Measurements from ENCODE around the gene COPRS.

Gene COPRS

DNA sequence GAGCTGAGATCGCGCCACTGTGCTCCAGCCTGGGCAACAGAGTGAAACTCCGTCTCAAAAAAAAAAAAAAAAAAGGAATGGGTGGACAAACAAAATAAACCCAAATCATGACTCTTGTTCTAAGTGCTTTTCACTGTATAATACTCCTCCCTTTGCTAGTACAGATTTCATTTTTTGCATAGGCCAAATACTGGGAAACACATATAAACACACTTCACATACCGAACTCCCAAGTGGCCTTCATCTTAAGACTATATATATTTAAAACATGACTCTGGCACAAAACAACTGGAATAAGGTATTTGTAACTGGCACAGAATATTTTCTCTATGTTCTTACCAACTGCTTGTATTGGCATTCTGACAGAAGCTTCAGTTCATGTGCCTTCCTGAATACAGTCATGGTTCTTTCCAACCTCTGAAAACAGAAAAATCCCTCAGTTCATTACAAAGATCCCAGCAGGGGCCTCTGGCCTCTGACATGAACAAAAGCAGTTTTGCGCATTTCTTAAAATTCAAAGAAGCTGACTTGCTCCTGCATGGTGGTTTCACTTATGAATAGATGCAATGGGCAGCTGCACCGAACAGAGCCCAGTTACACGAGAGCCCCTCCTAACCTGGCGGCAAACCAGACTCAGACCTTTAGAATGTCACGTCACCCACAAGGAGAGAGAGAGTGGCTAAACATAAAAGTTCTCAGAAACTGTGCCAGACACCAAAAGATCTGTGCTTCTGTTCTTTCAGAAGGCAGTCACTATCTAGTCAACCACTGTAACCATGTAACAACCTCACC, 19.1 kb upstream of the COPRS start:
- Histone ChIP-seq H3K27me3 (ENCODE audit: control insufficient read depth, insufficient read depth, low read length) (no peaks in the 10 kb centered on the region), H3K4me1 (ENCODE audit: control insufficient read depth, insufficient read depth, low read length) (no peaks in the 10 kb centered on the region), H3K36me3 (ENCODE audit: control insufficient read depth, insufficient read depth, low read length) (peaks cover 92% of the 10 kb centered on the region), H3K27ac (ENCODE audit: low read depth, low read length) (no peak overlapping the region), H3K9me3 (ENCODE audit: control insufficient read depth, insufficient read depth, low read length) (no peaks in the 10 kb centered on the region), H3K4me3 (ENCODE audit: low read depth, low read length) (no peak overlapping the region), H3K9ac (ENCODE audit: low read depth, low read length) (no peak overlapping the region)

DNA sequence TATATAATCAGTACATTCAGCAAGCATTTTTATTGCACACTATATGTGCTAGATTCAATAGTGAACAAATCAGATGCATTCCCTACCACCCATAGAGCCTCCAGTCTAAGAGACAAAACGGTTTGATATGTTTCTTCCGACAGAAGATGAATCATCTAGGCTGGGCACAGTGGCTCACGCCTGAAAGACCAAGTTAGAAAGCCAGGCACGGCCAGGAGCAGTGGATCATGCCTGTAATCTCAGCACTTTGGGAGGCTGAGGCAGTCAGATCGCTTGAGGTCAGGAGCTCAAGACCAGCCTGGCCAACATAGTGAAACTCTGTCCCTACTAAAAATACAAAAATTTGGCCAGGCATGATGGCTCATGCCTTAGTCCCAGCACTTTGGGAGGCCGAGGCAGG, 18.3 kb upstream of the COPRS start:
- Histone ChIP-seq H3K4me3 (ENCODE audit: low read depth, low read length) (no peak overlapping the region), H3K27ac (ENCODE audit: low read depth, low read length) (no peak overlapping the region), H3K4me1 (ENCODE audit: control insufficient read depth, insufficient read depth, low read length) (no peaks in the 10 kb centered on the region), H3K9me3 (ENCODE audit: control insufficient read depth, insufficient read depth, low read length) (no peaks in the 10 kb centered on the region), H3K27me3 (ENCODE audit: control insufficient read depth, insufficient read depth, low read length) (no peaks in the 10 kb centered on the region), H3K9ac (ENCODE audit: low read depth, low read length) (no peak overlapping the region), H3K36me3 (ENCODE audit: control insufficient read depth, insufficient read depth, low read length) (peaks cover 92% of the 10 kb centered on the region)

DNA sequence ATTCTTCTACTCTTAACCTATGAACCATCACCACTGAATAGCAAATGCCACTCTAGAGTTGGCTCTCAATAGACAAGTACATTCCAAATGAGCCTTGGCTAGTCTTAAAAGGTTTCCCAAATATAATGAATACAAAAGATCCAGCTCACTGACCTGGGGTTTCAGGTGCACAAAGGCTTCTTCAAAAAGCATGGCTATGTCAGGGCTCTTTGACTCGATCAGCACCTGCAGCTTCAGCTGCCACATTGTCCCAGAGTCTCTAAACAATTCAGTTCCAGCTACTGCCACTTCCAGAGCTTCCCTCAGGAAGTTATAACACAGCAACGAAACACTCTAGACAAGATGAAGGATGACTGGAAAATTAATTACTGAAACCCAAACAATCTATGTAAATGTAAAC, 16.0 kb upstream of the COPRS start:
- Histone ChIP-seq H3K4me3 (ENCODE audit: low read depth, low read length) (no peak overlapping the region), H3K9ac (ENCODE audit: low read depth, low read length) (no peak overlapping the region), H3K4me1 (ENCODE audit: control insufficient read depth, insufficient read depth, low read length) (no peaks in the 10 kb centered on the region), H3K27ac (ENCODE audit: low read depth, low read length) (no peak overlapping the region), H3K9me3 (ENCODE audit: control insufficient read depth, insufficient read depth, low read length) (no peaks in the 10 kb centered on the region), H3K36me3 (ENCODE audit: control insufficient read depth, insufficient read depth, low read length) (peaks cover 91% of the 10 kb centered on the region), H3K27me3 (ENCODE audit: control insufficient read depth, insufficient read depth, low read length) (no peaks in the 10 kb centered on the region)

DNA sequence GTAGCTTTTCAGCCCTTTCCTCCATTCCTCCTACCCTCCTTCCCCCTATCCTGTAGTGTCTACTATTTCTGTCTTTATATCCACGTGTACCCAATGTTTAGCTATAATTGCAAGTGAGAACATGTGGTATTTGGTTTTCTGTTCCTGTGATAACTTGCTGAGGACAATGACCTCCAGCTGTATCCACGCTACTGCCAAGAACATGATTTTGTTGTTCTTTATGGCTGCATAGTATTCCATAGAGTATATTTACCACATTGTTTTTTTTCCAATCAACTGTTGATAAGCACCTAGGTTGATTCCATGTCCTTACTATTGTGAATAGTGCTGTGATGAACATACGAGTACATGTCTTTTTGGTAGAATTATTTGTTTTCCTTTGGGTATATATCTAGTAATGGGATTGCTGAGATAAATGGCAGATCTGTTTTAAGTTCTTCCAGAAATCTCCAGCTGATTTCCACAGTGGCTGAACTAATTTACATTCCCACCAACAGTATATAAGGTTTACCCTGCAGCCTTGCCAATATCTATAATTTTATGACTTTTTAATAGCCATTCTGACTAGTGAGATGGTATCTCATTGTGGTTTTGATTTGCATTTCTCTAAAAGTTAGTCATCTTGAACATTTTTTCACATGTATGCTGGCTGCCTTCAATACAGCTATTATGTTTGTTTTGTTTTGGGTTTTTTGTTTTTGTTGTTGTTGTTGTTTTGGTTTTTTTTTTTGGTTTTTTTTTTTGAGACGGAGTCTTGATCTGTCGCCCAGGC, 10.9 kb upstream of the COPRS start:
- no peaks in the 10 kb centered on the region for H3K4me1 ChIP-seq (ENCODE audit: control insufficient read depth, insufficient read depth, low read length)
- no peak overlapping the region for H3K27ac ChIP-seq (ENCODE audit: low read depth, low read length)
- H3K27me3 ChIP-seq (ENCODE audit: control insufficient read depth, insufficient read depth, low read length): no peaks in the 10 kb centered on the region
- H3K9me3 ChIP-seq (ENCODE audit: control insufficient read depth, insufficient read depth, low read length): no peaks in the 10 kb centered on the region
- no peak overlapping the region for H3K9ac ChIP-seq (ENCODE audit: low read depth, low read length)
- H3K36me3 ChIP-seq (ENCODE audit: control insufficient read depth, insufficient read depth, low read length): peaks cover 89% of the 10 kb centered on the region
- H3K4me3 ChIP-seq (ENCODE audit: low read depth, low read length): no peak overlapping the region

DNA sequence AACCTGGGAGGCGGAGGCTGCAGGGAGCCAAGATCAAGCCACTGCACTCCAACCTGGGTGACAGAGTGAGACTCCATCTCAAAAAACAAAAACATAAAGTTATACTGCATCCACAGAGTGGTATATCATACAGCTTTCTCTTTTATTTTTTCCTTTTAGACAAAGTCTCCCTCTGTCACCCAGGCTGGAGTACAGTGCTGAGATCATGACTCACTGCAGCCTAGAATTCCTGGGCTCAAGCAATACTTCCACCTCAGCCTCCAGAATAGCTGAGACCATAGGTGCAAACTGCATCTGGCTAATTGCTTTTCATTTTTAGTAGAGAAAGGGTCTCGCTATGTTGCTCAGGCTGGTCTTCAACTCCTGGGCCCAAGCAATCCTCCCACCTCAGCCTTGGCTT, 10.0 kb upstream of the COPRS start:
- no peaks in the 10 kb centered on the region for H3K27me3 ChIP-seq (ENCODE audit: control insufficient read depth, insufficient read depth, low read length)
- no peaks in the 10 kb centered on the region for H3K9me3 ChIP-seq (ENCODE audit: control insufficient read depth, insufficient read depth, low read length)
- peaks cover 91% of the 10 kb centered on the region for H3K36me3 ChIP-seq (ENCODE audit: control insufficient read depth, insufficient read depth, low read length)
- no peaks in the 10 kb centered on the region for H3K4me1 ChIP-seq (ENCODE audit: control insufficient read depth, insufficient read depth, low read length)
- no peak overlapping the region for H3K27ac ChIP-seq (ENCODE audit: low read depth, low read length)
- no peak overlapping the region for H3K4me3 ChIP-seq (ENCODE audit: low read depth, low read length)
- H3K9ac ChIP-seq (ENCODE audit: low read depth, low read length): no peak overlapping the region

DNA sequence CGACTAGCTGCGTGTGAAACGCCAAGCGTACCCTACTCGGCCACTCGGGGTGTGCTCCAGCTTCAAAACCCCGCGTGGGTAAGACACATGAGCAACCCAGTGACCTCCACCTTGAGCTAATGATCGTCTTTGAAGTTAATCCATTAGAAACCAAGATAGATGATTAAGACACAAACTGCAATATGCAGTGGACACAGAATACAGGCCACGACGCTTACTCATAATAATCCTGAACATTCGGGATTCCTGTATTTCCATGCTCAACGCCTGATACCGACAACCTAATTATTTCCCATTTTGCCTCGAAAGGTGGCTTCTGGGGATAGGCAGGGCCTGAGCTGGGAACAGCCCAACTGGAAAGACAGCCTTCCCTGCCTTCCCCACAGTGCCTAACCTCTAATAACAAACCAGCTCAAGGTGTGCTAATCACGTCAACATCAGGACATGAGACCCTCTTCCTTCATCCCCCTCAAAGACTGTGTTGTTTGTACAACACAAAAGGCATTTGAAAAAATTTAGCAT, 504 bp upstream of the COPRS start:
- Histone ChIP-seq H3K9me3 (ENCODE audit: control insufficient read depth, insufficient read depth, low read length) (no peaks in the 10 kb centered on the region), H3K36me3 (ENCODE audit: control insufficient read depth, insufficient read depth, low read length) (peaks cover 26% of the 10 kb centered on the region), H3K4me1 (ENCODE audit: control insufficient read depth, insufficient read depth, low read length) (peaks cover 8% of the 10 kb centered on the region), H3K9ac (ENCODE audit: low read depth, low read length) (no peak overlapping the region), H3K27me3 (ENCODE audit: control insufficient read depth, insufficient read depth, low read length) (peaks cover 4% of the 10 kb centered on the region; the same call in 1 of the 2 replicates), H3K4me3 (ENCODE audit: low read depth, low read length) (peak overlapping the region; percentile 72), H3K27ac (ENCODE audit: low read depth, low read length) (peak overlapping the region; percentile 29)

DNA sequence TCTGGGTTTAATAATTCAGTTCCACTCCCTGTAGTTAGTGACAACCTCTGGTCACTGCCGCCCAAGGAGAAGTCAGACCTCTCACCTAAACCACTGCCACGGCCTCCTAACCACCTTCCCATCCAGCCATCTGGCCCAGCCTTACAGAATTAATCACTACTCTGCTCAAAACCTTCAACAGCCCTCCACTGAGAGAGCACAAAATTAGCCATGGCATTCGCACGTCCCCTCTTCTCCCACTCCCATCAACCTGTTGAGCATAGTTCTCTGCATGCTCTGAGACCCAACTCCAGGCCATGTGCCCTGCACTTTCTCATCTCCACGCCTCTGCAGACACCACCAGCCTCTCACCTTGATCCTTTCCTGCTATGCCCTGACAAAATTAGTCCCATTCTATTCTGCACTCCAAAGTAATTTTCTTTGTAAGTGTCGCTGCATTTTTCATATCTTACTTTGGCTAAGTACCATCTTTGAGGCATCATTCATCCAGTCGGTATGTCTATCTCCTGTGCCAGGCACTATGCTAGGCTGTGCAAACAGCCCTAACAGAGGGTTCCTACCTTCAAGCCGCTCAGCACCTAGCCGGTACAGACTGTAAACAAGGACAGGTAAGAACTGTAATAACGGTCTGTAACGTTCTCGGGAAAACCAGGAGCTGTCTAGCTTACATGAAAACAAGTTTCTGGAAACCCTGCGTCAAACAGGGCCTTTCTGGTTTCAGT, 963 bp downstream of the COPRS start:
- Histone ChIP-seq H3K27ac (ENCODE audit: low read depth, low read length) (no peak overlapping the region), H3K36me3 (ENCODE audit: control insufficient read depth, insufficient read depth, low read length) (peaks cover 14% of the 10 kb centered on the region), H3K27me3 (ENCODE audit: control insufficient read depth, insufficient read depth, low read length) (peaks cover 4% of the 10 kb centered on the region; the same call in 1 of the 2 replicates), H3K4me1 (ENCODE audit: control insufficient read depth, insufficient read depth, low read length) (peaks cover 8% of the 10 kb centered on the region), H3K9me3 (ENCODE audit: control insufficient read depth, insufficient read depth, low read length) (no peaks in the 10 kb centered on the region), H3K4me3 (ENCODE audit: low read depth, low read length) (peak overlapping the region; percentile 64), H3K9ac (ENCODE audit: low read depth, low read length) (no peak overlapping the region; the same call in 1 of the 2 replicates)

DNA sequence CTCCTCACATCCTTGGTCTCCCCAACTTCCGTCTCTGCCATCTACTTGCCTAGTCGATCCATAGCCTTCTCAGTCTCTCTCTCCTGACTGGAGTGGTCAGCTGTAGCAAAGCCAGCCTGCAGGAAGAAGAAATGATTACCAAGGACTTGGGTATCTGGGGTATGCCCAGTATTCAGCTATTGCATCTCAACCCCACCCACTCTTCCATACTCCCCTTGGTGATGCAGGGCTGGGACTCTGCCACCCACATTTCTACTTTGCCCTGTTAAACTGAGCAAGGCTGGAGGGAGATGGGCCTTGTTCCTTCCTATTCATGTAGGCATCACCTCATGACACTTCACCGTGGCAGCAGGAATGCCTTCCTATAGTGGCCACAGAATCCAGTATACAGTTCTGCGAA, 2.3 kb downstream of the COPRS start:
- Histone ChIP-seq H3K9ac (ENCODE audit: low read depth, low read length) (no peak overlapping the region), H3K9me3 (ENCODE audit: control insufficient read depth, insufficient read depth, low read length) (no peaks in the 10 kb centered on the region), H3K4me1 (ENCODE audit: control insufficient read depth, insufficient read depth, low read length) (peaks cover 8% of the 10 kb centered on the region), H3K36me3 (ENCODE audit: control insufficient read depth, insufficient read depth, low read length) (peaks cover 19% of the 10 kb centered on the region), H3K4me3 (ENCODE audit: low read depth, low read length) (no peak overlapping the region), H3K27me3 (ENCODE audit: control insufficient read depth, insufficient read depth, low read length) (peaks cover 4% of the 10 kb centered on the region; the same call in 1 of the 2 replicates), H3K27ac (ENCODE audit: low read depth, low read length) (no peak overlapping the region)

DNA sequence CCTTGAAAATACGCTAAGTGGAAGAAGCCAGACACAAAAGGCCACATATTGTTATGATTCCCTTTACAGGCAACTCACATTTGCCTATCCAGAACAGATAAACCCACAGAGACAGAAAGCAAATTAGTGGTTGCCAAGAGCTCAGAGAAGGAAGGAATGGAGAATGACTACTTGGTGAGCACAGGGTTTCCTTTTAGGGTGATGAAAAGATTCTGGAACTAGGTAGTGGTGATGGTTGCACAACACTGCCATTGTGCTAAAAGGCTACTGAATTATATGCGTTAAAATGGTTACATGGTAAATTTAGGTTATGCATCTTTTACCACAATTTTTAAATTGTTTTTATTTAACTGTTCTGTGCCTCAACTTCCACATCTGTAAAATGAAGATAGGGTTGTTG, 4.4 kb downstream of the COPRS start:
- H3K9ac ChIP-seq (ENCODE audit: low read depth, low read length): no peak overlapping the region
- H3K4me1 ChIP-seq (ENCODE audit: control insufficient read depth, insufficient read depth, low read length): peaks cover 8% of the 10 kb centered on the region
- H3K9me3 ChIP-seq (ENCODE audit: control insufficient read depth, insufficient read depth, low read length): no peaks in the 10 kb centered on the region
- no peak overlapping the region for H3K27ac ChIP-seq (ENCODE audit: low read depth, low read length)
- no peak overlapping the region for H3K4me3 ChIP-seq (ENCODE audit: low read depth, low read length)
- peaks cover 18% of the 10 kb centered on the region for H3K36me3 ChIP-seq (ENCODE audit: control insufficient read depth, insufficient read depth, low read length)
- peaks cover 4% of the 10 kb centered on the region; the same call in 1 of the 2 replicates for H3K27me3 ChIP-seq (ENCODE audit: control insufficient read depth, insufficient read depth, low read length)

DNA sequence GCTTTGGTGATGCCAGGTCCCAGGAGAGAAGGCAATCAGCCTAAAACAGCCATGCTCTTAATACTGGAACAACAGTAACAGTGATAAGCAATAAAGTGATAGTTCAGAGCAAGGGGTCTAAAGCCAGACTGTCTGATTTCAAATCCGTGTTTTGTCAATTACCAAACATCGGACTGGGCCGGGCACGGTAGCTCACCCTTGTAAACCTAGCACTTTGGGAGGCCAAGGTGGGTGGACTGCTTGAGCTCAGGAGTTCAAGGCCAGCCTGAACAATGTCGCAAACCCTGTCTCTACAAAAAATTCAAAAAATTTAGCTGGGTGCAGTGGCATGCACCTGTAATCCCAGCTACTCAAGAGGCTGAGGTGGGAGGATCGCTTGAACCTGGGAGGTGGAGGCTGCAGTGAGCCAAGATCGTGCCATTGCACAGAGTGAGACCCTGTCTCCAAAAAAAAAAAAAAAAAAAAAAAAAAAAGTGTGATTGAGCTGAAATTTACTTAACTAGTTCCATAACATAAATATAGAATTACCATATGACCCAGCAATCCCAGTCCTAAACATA, 5.1 kb downstream of the COPRS start:
- H3K4me3 ChIP-seq (ENCODE audit: low read depth, low read length): no peak overlapping the region
- peaks cover 4% of the 10 kb centered on the region; the same call in 1 of the 2 replicates for H3K27me3 ChIP-seq (ENCODE audit: control insufficient read depth, insufficient read depth, low read length)
- no peak overlapping the region for H3K27ac ChIP-seq (ENCODE audit: low read depth, low read length)
- no peak overlapping the region for H3K9ac ChIP-seq (ENCODE audit: low read depth, low read length)
- no peaks in the 10 kb centered on the region for H3K9me3 ChIP-seq (ENCODE audit: control insufficient read depth, insufficient read depth, low read length)
- H3K4me1 ChIP-seq (ENCODE audit: control insufficient read depth, insufficient read depth, low read length): peaks cover 8% of the 10 kb centered on the region
- H3K36me3 ChIP-seq (ENCODE audit: control insufficient read depth, insufficient read depth, low read length): peaks cover 18% of the 10 kb centered on the region

All from HUES48 (cell line).